Erythroblast (primary cell): ENCODE measurements around the gene CYP24A1.

Source experiments
- GATA1 ChIP-seq: IDR thresholded peaks from 2 replicates; pipeline ENCODE4 v1.6.1; 2011; ENCODE audit warnings: low read depth, mild to moderate bottlenecking, control low read depth, low read length, moderate library complexity
- POLR2A ChIP-seq: IDR thresholded peaks from 2 replicates; pipeline ENCODE4 v1.6.1; 2011; ENCODE audit warnings: mild to moderate bottlenecking, low read length

DNA sequence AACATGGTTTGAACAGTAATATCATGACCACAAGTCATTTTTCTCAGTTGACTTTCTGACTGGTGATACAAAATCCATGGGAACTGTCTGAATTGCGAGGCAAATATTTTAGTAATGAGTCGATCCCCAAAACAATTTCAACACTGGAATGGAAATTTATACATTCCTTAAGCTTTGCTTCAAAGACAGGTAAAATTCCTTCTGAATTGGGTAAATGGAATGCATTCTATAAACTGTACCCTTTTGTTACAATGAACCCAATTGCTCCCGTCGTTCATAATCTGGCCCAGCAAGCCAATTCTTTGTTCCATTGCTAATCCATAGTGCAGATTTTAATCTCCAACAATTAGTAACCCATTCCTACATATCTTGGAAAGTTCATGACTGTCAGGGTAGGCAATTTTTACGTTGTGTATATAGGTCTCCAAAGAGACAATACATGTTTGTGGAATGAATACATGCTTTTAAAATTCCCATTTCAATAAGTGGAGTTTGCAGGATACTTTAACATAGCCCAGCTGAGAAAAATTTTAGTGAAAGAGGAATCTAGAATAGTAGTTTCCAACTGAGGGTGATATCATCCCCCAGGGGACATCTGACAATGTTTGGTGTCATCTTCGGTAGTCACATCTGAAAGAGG is 32.7 kb downstream of the CYP24A1 start:
- TF ChIP-seq POLR2A = no peak
- no peak for TF ChIP-seq GATA1
